Measurements from ENCODE around the gene PIK3R4.

Gene PIK3R4

GRCh38 chr3:130640027-130640426 is 106.6 kb downstream of the PIK3R4 start:
- no peak for DNase-seq (ENCODE audit: low read depth)

- DNase-seq (ENCODE audit: low read depth) = no peak
Measured at GRCh38 chr3:130636480-130637234, 110.0 kb downstream of the PIK3R4 start.

- no peak for DNase-seq (ENCODE audit: low read depth)
Measured at GRCh38 chr3:130635978-130636377, 110.7 kb downstream of the PIK3R4 start.

- DNase-seq (ENCODE audit: low read depth) = no peak
Measured at GRCh38 chr3:130635285-130635684, 111.3 kb downstream of the PIK3R4 start.
